ENCODE measurements around the gene MYO1B. TPM values are rescaled to one million over a fixed set of nuclear protein-coding genes. Genes with fewer than 3 reads are reported as not detected.

The MYO1B gene
- polyA plus RNA-seq, 1 donor (not counting 4 experiments of a cell fraction or from before 2014, with no cell fraction given), result 277 TPM

DNA sequence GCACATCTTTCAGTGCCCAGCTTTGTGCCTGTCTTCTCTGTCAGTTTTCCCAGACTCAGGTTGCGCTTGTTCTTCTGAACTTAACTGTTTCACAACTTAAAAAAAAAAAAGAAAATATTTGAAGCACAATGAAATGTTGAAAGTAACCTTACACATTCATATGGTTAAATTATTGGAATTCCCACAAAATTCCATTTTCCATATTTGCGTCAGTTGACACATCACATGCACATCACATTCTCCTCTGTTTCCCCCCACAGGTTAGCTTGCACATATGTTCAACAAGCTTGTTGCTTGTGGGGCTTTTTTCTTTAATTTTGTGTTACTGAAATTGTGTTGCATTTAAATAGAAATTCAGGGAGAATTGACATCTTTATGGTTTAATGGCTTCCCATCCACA, 8.3 kb downstream of the MYO1B start:
- peaks cover 1% of the 10 kb centered on the region for H3K9me1 ChIP-seq (ENCODE audit: control insufficient read depth, extremely low read depth, insufficient read depth, low read length)
- H3K79me2 ChIP-seq (ENCODE audit: control insufficient read depth, insufficient read depth, low read length), result peaks cover 100% of the 10 kb centered on the region
- H3K9ac ChIP-seq (ENCODE audit: control insufficient read depth, extremely low read depth, insufficient read depth, low read length), result no peak overlapping the region
- peaks cover 14 to 15% of the 10 kb centered on the region in 2 experiments for H3K36me3 ChIP-seq (ENCODE audit: control insufficient read depth in 2 of 2, extremely low read depth in 1 of 2, insufficient read depth in 2 of 2, low read length in 2 of 2)
- H3K27ac ChIP-seq (ENCODE audit: control insufficient read depth, insufficient read depth, low read length), result no peak overlapping the region
- dilution Hi-C loops (cut with MboI; ENCODE audit: extremely low pct_ligation_motif_present, low sequenced_read_pairs), result no loop called here
- FAIRE-seq, result no peak
- no peak for DNase-seq (ENCODE audit: low read depth, low spot score)
- peaks cover 45% of the 10 kb centered on the region for H3K4me1 ChIP-seq (ENCODE audit: control insufficient read depth, extremely low read depth, insufficient read depth, low read length)
- no peak overlapping the region for H3K4me3 ChIP-seq (ENCODE audit: control insufficient read depth in 2 of 3, extremely low read depth in 1 of 3, insufficient read depth in 2 of 3, low read depth in 1 of 3, low read length in 3 of 3)
- H3K27me3 ChIP-seq (ENCODE audit: control insufficient read depth, extremely low read depth, insufficient read depth, low read length), result no peaks in the 10 kb centered on the region
- H2AFZ ChIP-seq (ENCODE audit: control insufficient read depth, low read length), result no peak overlapping the region
- TF ChIP-seq, protein P1, sequence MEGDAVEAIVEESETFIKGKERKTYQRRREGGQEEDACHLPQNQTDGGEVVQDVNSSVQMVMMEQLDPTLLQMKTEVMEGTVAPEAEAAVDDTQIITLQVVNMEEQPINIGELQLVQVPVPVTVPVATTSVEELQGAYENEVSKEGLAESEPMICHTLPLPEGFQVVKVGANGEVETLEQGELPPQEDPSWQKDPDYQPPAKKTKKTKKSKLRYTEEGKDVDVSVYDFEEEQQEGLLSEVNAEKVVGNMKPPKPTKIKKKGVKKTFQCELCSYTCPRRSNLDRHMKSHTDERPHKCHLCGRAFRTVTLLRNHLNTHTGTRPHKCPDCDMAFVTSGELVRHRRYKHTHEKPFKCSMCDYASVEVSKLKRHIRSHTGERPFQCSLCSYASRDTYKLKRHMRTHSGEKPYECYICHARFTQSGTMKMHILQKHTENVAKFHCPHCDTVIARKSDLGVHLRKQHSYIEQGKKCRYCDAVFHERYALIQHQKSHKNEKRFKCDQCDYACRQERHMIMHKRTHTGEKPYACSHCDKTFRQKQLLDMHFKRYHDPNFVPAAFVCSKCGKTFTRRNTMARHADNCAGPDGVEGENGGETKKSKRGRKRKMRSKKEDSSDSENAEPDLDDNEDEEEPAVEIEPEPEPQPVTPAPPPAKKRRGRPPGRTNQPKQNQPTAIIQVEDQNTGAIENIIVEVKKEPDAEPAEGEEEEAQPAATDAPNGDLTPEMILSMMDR (optimal IDR thresholded peaks at IDR 0.05 in 1 of 3, IDR thresholded peaks at IDR 0.05 in 1 of 3, conservative IDR thresholded peaks at IDR 0.05 in 1 of 3; ENCODE audit: extremely low read depth in 1 of 3, insufficient read depth in 2 of 3, low read length in 3 of 3), result no peak
- TF ChIP-seq EZH2 (IDR thresholded peaks at IDR 0.05; ENCODE audit: low read length), result no peak
- peaks cover 39% of the 10 kb centered on the region for H4K20me1 ChIP-seq (ENCODE audit: control insufficient read depth, extremely low read depth, insufficient read depth, low read length)
- H3K9me3 ChIP-seq (ENCODE audit: control insufficient read depth, low read depth, low read length), result no peaks in the 10 kb centered on the region
- no peak overlapping the region for H3K4me2 ChIP-seq (ENCODE audit: control insufficient read depth, extremely low read depth, insufficient read depth, low read depth, low read length)

DNA sequence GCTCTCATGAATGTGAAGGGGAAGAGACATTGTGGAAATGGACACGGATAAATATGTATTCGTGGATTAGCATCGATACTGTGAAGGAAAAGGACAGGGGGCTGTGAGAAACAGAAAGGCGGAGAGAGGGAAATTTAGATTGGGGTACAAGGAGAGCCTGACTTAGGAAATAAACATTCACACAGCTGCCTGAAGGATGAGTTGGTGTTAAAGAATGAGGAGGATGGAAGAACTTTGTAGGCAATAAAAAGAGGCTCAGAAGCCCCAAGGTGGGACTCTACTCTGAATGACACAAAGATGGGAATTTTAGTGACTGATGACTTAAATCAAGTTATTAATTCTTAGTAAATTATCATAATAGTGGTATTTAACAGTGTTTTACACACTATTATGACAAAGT, 10.1 kb downstream of the MYO1B start:
- dilution Hi-C loops (cut with MboI; ENCODE audit: extremely low pct_ligation_motif_present, low sequenced_read_pairs), result no loop called here
- H3K27me3 ChIP-seq (ENCODE audit: control insufficient read depth, extremely low read depth, insufficient read depth, low read length), result no peaks in the 10 kb centered on the region
- H3K79me2 ChIP-seq (ENCODE audit: control insufficient read depth, insufficient read depth, low read length), result peaks cover 100% of the 10 kb centered on the region
- no peak overlapping the region for H3K9ac ChIP-seq (ENCODE audit: control insufficient read depth, extremely low read depth, insufficient read depth, low read length)
- H3K9me1 ChIP-seq (ENCODE audit: control insufficient read depth, extremely low read depth, insufficient read depth, low read length), result peaks cover 3% of the 10 kb centered on the region
- TF ChIP-seq, protein P1 (optimal IDR thresholded peaks at IDR 0.05 in 1 of 3, IDR thresholded peaks at IDR 0.05 in 1 of 3, conservative IDR thresholded peaks at IDR 0.05 in 1 of 3; ENCODE audit: extremely low read depth in 1 of 3, insufficient read depth in 2 of 3, low read length in 3 of 3), result no peak
- no peak for TF ChIP-seq EZH2 (IDR thresholded peaks at IDR 0.05; ENCODE audit: low read length)
- H3K9me3 ChIP-seq (ENCODE audit: control insufficient read depth, low read depth, low read length), result no peaks in the 10 kb centered on the region
- DNase-seq (ENCODE audit: low read depth, low spot score) (no peak), FAIRE-seq (no peak)
- no peak overlapping the region for H2AFZ ChIP-seq (ENCODE audit: control insufficient read depth, low read length)
- H3K27ac ChIP-seq (ENCODE audit: control insufficient read depth, insufficient read depth, low read length), result no peak overlapping the region
- H3K36me3 ChIP-seq (ENCODE audit: control insufficient read depth in 2 of 2, extremely low read depth in 1 of 2, insufficient read depth in 2 of 2, low read length in 2 of 2), result peaks cover 11 to 17% of the 10 kb centered on the region in 2 experiments
- H3K4me1 ChIP-seq (ENCODE audit: control insufficient read depth, extremely low read depth, insufficient read depth, low read length), result peaks cover 29% of the 10 kb centered on the region
- peaks cover 35% of the 10 kb centered on the region for H4K20me1 ChIP-seq (ENCODE audit: control insufficient read depth, extremely low read depth, insufficient read depth, low read length)
- H3K4me3 ChIP-seq (ENCODE audit: control insufficient read depth in 2 of 3, extremely low read depth in 1 of 3, insufficient read depth in 2 of 3, low read depth in 1 of 3, low read length in 3 of 3), result no peak overlapping the region
- H3K4me2 ChIP-seq (ENCODE audit: control insufficient read depth, extremely low read depth, insufficient read depth, low read depth, low read length), result no peak overlapping the region
